ENCODE measurements around the gene RSPO4. TPM values are rescaled to one million over a fixed set of nuclear protein-coding genes. Genes with fewer than 3 reads are reported as not detected.

Gene RSPO4
- total RNA-seq, 1 experiment from 2014 or later = 6.7 TPM

GRCh38 chr20:1019344-1019743 is 17.2 kb upstream of the RSPO4 start:
- Histone ChIP-seq H3K14ac (ENCODE audit: insufficient read depth, low read length) (no peak overlapping the region), H3K4ac (ENCODE audit: low read depth, low read length) (no peak overlapping the region), H2BK20ac (ENCODE audit: low read depth, low read length, poor library complexity, severe bottlenecking) (no peak overlapping the region), H3K9me3 (ENCODE audit: control insufficient read depth, low read depth, low read length) (no peaks in the 10 kb centered on the region), H3K4me2 (ENCODE audit: insufficient read depth, insufficient read length, low read length) (no peak overlapping the region), H4K91ac (ENCODE audit: insufficient read length, low read depth, low read length) (no peak overlapping the region), H3K79me2 (ENCODE audit: insufficient read depth, low read length) (no peaks in the 10 kb centered on the region), H2AFZ (ENCODE audit: low read length) (no peak overlapping the region), H2AK5ac (ENCODE audit: insufficient read length, low read length) (no peak overlapping the region), H3K4me1 (ENCODE audit: insufficient read depth, low read length) (no peaks in the 10 kb centered on the region), H3K23me2 (ENCODE audit: insufficient read length, low read depth, low read length, poor library complexity, severe bottlenecking) (no peaks in the 10 kb centered on the region), H3K23ac (ENCODE audit: insufficient read length, low read depth, low read length) (no peak overlapping the region), H3K27me3 (ENCODE audit: insufficient read depth, low read length) (no peaks in the 10 kb centered on the region), H3K9ac (ENCODE audit: extremely low read depth, insufficient read length, low read length) (no peak overlapping the region), H3K56ac (ENCODE audit: insufficient read length, low read depth, low read length) (no peak overlapping the region), H4K20me1 (ENCODE audit: control insufficient read depth, insufficient read depth, insufficient read length) (no peaks in the 10 kb centered on the region), H3K79me1 (ENCODE audit: insufficient read depth, low read depth, low read length, poor library complexity, severe bottlenecking) (no peaks in the 10 kb centered on the region), H3K27ac (ENCODE audit: insufficient read length, low read depth, low read length) (no peak overlapping the region), H2BK12ac (ENCODE audit: insufficient read length, low read depth, low read length) (no peak overlapping the region), H3T11ph (ENCODE audit: low read length) (no peak overlapping the region), H3K18ac (ENCODE audit: insufficient read length, low read depth, low read length) (no peak overlapping the region), H2BK5ac (ENCODE audit: insufficient read length, low read length) (no peak overlapping the region), H4K8ac (replicated peaks; ENCODE audit: insufficient read length, low read depth, low read length) (no peak overlapping the region), H2BK15ac (ENCODE audit: low read depth, low read length) (no peak overlapping the region), H4K5ac (ENCODE audit: insufficient read length, low read depth, low read length) (no peak overlapping the region), H2BK120ac (ENCODE audit: low read depth, low read length, poor library complexity, severe bottlenecking) (no peak overlapping the region)
- DNase-seq = no peak
- Mint-ChIP-seq H3K36me3 (ENCODE audit: insufficient read depth in 1 of 3, low read depth in 3 of 3) (no peaks in the 10 kb centered on the region), H3K4me3 (no peak overlapping the region), H3K27me3 (ENCODE audit: low read depth) (peaks cover 40% of the 10 kb centered on the region), H3K9me3 (no peaks in the 10 kb centered on the region), H3K4me1 (peaks cover 0 to 5% of the 10 kb centered on the region in 2 experiments; a peak in 2 of 4 replicates), H3K27ac (no peak overlapping the region)
- no peak for TF ChIP-seq CTCF (conservative IDR thresholded peaks at IDR 0.05)
- 0% methylated on average over 1 of the region's 2 CpGs for WGBS (ENCODE audit: extremely low coverage, insufficient read length, low lambda C conversion rate)

Measured in H9 (cell line).